H1 (cell line): ENCODE measurements around the gene GKN2. TPM values are rescaled to one million over a fixed set of nuclear protein-coding genes. Genes with fewer than 3 reads are reported as not detected.

Experiments used
- CTCF ChIA-PET: fragments of 300-600 bp; sonication (Branson Sonifier 250); formaldehyde crosslinking; loops from one replicate; lab custom pipeline; 2021; ENCODE audit not compliant: partially characterized antibody; lab: Charles Lee
- POLR2A ChIA-PET: fragments of 300-600 bp; sonication (Branson Sonifier 250); formaldehyde crosslinking; loops from one replicate; lab custom pipeline; 2021; ENCODE audit warnings: inconsistent platforms; ENCODE audit not compliant: partially characterized antibody; lab: Charles Lee
- DNase-seq, 2 experiments: peaks; one replicate each; pipeline versions ENCODE4 v3.0.0 to v3.0.0-alpha.2; 2010 to 2022; ENCODE audit warnings: low spot score in 2 of 2, low read depth in 1 of 2, mixed read lengths in 1 of 2
- FAIRE-seq: peaks from 2 replicates; lab custom pipeline; 2011; peaks lifted over from hg19 to GRCh38; lab: Jason Lieb, UNC
- H2AFZ ChIP-seq: 2 replicates; pipeline ENCODE4 v1.8.1; 2012; ENCODE audit warnings: low read length, inconsistent platforms
- H2AK5ac ChIP-seq: 2 replicates; pipeline ENCODE4 v1.6.1; 2013; ENCODE audit warnings: low read depth, low read length
- H2BK120ac ChIP-seq: replicated peaks from 2 replicates; pipeline ENCODE3; 2013; ENCODE audit warnings: low read depth, low read length, inconsistent platforms
- H2BK12ac ChIP-seq: 2 replicates; pipeline ENCODE4 v1.6.1; 2013; ENCODE audit warnings: low read depth, low read length
- H2BK15ac ChIP-seq: 2 replicates; pipeline ENCODE4 v1.6.1; 2013; ENCODE audit warnings: low read length
- H2BK20ac ChIP-seq: 2 replicates; pipeline ENCODE4 v1.6.1; 2013; ENCODE audit warnings: low read length
- H2BK5ac ChIP-seq: 2 replicates; pipeline ENCODE4 v1.6.1; 2013; ENCODE audit warnings: low read depth, low read length
- H3K14ac ChIP-seq: 2 replicates; pipeline ENCODE4 v1.6.1; 2013; ENCODE audit warnings: inconsistent platforms; ENCODE audit not compliant: insufficient read length
- H3K18ac ChIP-seq: 2 replicates; pipeline ENCODE4 v1.6.1; 2013; ENCODE audit warnings: low read length; ENCODE audit errors: extremely low read depth
- H3K23ac ChIP-seq: 2 replicates; pipeline ENCODE4 v1.6.1; 2013; ENCODE audit warnings: inconsistent platforms; ENCODE audit not compliant: insufficient read length
- H3K23me2 ChIP-seq: 2 replicates; pipeline ENCODE4 v1.6.1; 2013; ENCODE audit warnings: low read depth, low read length
- H3K27ac ChIP-seq: 2 replicates; pipeline ENCODE4 v1.6.1; 2011; ENCODE audit warnings: low read depth, low read length, inconsistent platforms
- H3K27me3 ChIP-seq, 4 experiments: replicated peaks in 1 of 4; 1 replicate in 1 of 4; 2 replicates in 3 of 4; pipeline versions ENCODE4 v1.6.1 to v1.8.1; 2011 to 2013; ENCODE audit warnings: low read length in 3 of 4, mild to moderate bottlenecking in 3 of 4, inconsistent platforms in 2 of 4, mixed read lengths in 2 of 4, moderate library complexity in 1 of 4; ENCODE audit not compliant: control insufficient read depth in 3 of 4, insufficient read depth in 3 of 4; ENCODE audit errors: extremely low read depth in 1 of 4
- H3K36me3 ChIP-seq, 4 experiments: 2 replicates each; pipeline versions ENCODE4 v1.6.1 to v1.8.1; 2011 to 2013; ENCODE audit warnings: mild to moderate bottlenecking in 4 of 4, low read length in 3 of 4, moderate library complexity in 2 of 4, control low read depth in 1 of 4, inconsistent platforms in 1 of 4; ENCODE audit not compliant: insufficient read depth in 4 of 4, control insufficient read depth in 2 of 4
- H3K4ac ChIP-seq: replicated peaks from 2 replicates; pipeline ENCODE3; 2013; ENCODE audit warnings: low read length, low read depth, mixed read lengths, inconsistent platforms; ENCODE audit not compliant: insufficient read length
- H3K4me1 ChIP-seq, 4 experiments: replicated peaks in 1 of 4; 1 replicate in 1 of 4; 2 replicates in 3 of 4; pipeline versions ENCODE4 v1.6.1 to v1.8.1; 2011 to 2013; ENCODE audit warnings: low read length in 3 of 4, inconsistent platforms in 2 of 4, mixed read lengths in 1 of 4; ENCODE audit not compliant: insufficient read depth in 4 of 4, control insufficient read depth in 3 of 4
- H3K4me2 ChIP-seq, 2 experiments: 2 replicates each; pipeline versions ENCODE4 v1.6.1 to v1.8.1; 2011 to 2013; ENCODE audit warnings: low read depth in 2 of 2, low read length in 2 of 2, control low read depth in 1 of 2, inconsistent platforms in 1 of 2, mild to moderate bottlenecking in 1 of 2; ENCODE audit not compliant: insufficient read depth in 1 of 2
- H3K4me3 ChIP-seq, 4 experiments: fragments of 200-600, 300-600 bp in 1 of 4; sonication (generic), shearing (Covaris generic), sonication (Bioruptor Twin) in 1 of 4; 2 replicates each; pipeline versions ENCODE4 v1.5.1 to v1.8.1; 2011 to 2016; ENCODE audit warnings: low read length in 4 of 4, low read depth in 3 of 4, control low read depth in 2 of 4, inconsistent platforms in 2 of 4, mild to moderate bottlenecking in 2 of 4, mixed read lengths in 1 of 4, moderate library complexity in 1 of 4; ENCODE audit not compliant: insufficient read depth in 2 of 4; ENCODE audit errors: extremely low read depth in 1 of 4
- H3K56ac ChIP-seq: replicated peaks from 2 replicates; pipeline ENCODE3; 2013; ENCODE audit warnings: low read depth, mild to moderate bottlenecking, mixed read lengths, low read length, inconsistent platforms; ENCODE audit not compliant: insufficient read length
- H3K79me1 ChIP-seq: 2 replicates; pipeline ENCODE4 v1.6.1; 2013; ENCODE audit warnings: low read depth, low read length, control low read depth
- H3K79me2 ChIP-seq, 2 experiments: 2 replicates each; pipeline versions ENCODE4 v1.6.1 to v1.8.1; 2012 to 2013; ENCODE audit warnings: low read length in 2 of 2, mild to moderate bottlenecking in 2 of 2, inconsistent platforms in 1 of 2; ENCODE audit not compliant: insufficient read depth in 2 of 2, control insufficient read depth in 1 of 2
- H3K9ac ChIP-seq, 4 experiments: replicated peaks in 1 of 4; 1 replicate in 1 of 4; 2 replicates in 3 of 4; pipeline versions ENCODE4 v1.6.1 to v1.8.1; 2011 to 2013; ENCODE audit warnings: low read depth in 3 of 4, low read length in 3 of 4, control low read depth in 2 of 4, mild to moderate bottlenecking in 2 of 4, moderate library complexity in 2 of 4, inconsistent platforms in 1 of 4; ENCODE audit errors: extremely low read depth in 1 of 4
- H3K9me3 ChIP-seq, 2 experiments: 2 replicates each; pipeline versions ENCODE4 v1.6.1 to v1.8.1; 2012 to 2013; ENCODE audit warnings: mild to moderate bottlenecking in 2 of 2, moderate library complexity in 2 of 2, control low read depth in 1 of 2, inconsistent platforms in 1 of 2, low read depth in 1 of 2, low read length in 1 of 2, mixed read lengths in 1 of 2; ENCODE audit not compliant: insufficient read depth in 2 of 2
- H4K20me1 ChIP-seq, 2 experiments: replicated peaks in 1 of 2; 2 replicates each; pipeline versions ENCODE3 to v1.8.1; 2011 to 2013; ENCODE audit warnings: inconsistent platforms in 2 of 2, low read length in 2 of 2, mild to moderate bottlenecking in 1 of 2; ENCODE audit not compliant: insufficient read depth in 2 of 2, control insufficient read depth in 1 of 2
- H4K5ac ChIP-seq: 2 replicates; pipeline ENCODE4 v1.6.1; 2013; ENCODE audit warnings: low read length, low read depth, mixed read lengths, inconsistent platforms; ENCODE audit not compliant: insufficient read length
- H4K8ac ChIP-seq: 2 replicates; pipeline ENCODE4 v1.8.0; 2013; ENCODE audit warnings: mild to moderate bottlenecking, moderate library complexity, low read length, inconsistent platforms; ENCODE audit not compliant: insufficient read depth; ENCODE audit errors: extremely low read depth
- H4K91ac ChIP-seq: replicated peaks from 2 replicates; pipeline ENCODE3; 2013; ENCODE audit warnings: low read length, mixed read lengths, inconsistent platforms; ENCODE audit not compliant: insufficient read length
- ATF2 ChIP-seq: IDR thresholded peaks from 2 replicates; pipeline ENCODE4 v1.6.1; 2012; ENCODE audit warnings: low read length, inconsistent platforms
- BACH1 ChIP-seq: IDR thresholded peaks from 2 replicates; pipeline ENCODE4 v1.6.1; 2012; ENCODE audit warnings: low read length, improper control_type of control experiment
- CHD1 ChIP-seq: IDR thresholded peaks from 2 replicates; pipeline ENCODE4 v1.6.1; 2012; ENCODE audit warnings: low read depth, low read length, improper control_type of control experiment
- CREB1 ChIP-seq: IDR thresholded peaks from 2 replicates; pipeline ENCODE4 v1.6.1; 2012; ENCODE audit warnings: inconsistent platforms
- EP300 ChIP-seq, 2 experiments: IDR thresholded peaks; 1 replicate in 1 of 2; 2 replicates in 1 of 2; pipeline ENCODE4 v1.6.1; 2011 to 2012; ENCODE audit warnings: low read depth in 2 of 2, low read length in 2 of 2, mild to moderate bottlenecking in 2 of 2, borderline replicate concordance in 1 of 2, inconsistent platforms in 1 of 2, moderate library complexity in 1 of 2
- FOSL1 ChIP-seq: IDR thresholded peaks from 2 replicates; pipeline ENCODE4 v1.6.1; 2011; ENCODE audit warnings: mild to moderate bottlenecking, low read depth, low read length, moderate library complexity; ENCODE audit not compliant: insufficient read depth
- NANOG ChIP-seq: IDR thresholded peaks from 2 replicates; pipeline ENCODE4 v1.6.1; 2011; ENCODE audit warnings: low read length, low read depth, mild to moderate bottlenecking, inconsistent platforms; ENCODE audit not compliant: insufficient read depth, poor library complexity, severe bottlenecking
- NRF1 ChIP-seq: IDR thresholded peaks from 2 replicates; pipeline ENCODE4 v1.6.1; 2011; ENCODE audit warnings: mild to moderate bottlenecking, low read depth, low read length, improper control_type of control experiment
- POLR2A ChIP-seq, 2 experiments: IDR thresholded peaks; 1 replicate in 1 of 2; 2 replicates in 1 of 2; pipeline ENCODE4 v1.6.1; 2011; ENCODE audit warnings: low read depth in 2 of 2, low read length in 2 of 2, mild to moderate bottlenecking in 2 of 2; ENCODE audit errors: control extremely low read depth in 1 of 2
- RNF2 ChIP-seq: fragments of 200-900, 300-1000 bp; sonication (generic); IDR thresholded peaks from 2 replicates; pipeline ENCODE4 v1.7.1; 2016; ENCODE audit warnings: borderline replicate concordance, low read depth, mild to moderate bottlenecking, antibody characterized with exemption, low read length; ENCODE audit not compliant: poor library complexity, severe bottlenecking; ENCODE audit errors: missing control alignments
- SP2 ChIP-seq: IDR thresholded peaks from 2 replicates; pipeline ENCODE4 v1.6.1; 2012; ENCODE audit warnings: mild to moderate bottlenecking, low read length, inconsistent platforms
- ZNF274 ChIP-seq: IDR thresholded peaks from 2 replicates; pipeline ENCODE4 v1.7.0; 2012; ENCODE audit warnings: low read length, borderline replicate concordance; ENCODE audit errors: extremely low read depth
- WGBS, 2 experiments: shearing (Covaris generic) in 1 of 2; methylation state at CpG; one replicate each; pipeline versions ENCODE4 v1.1.6 to v1.1.7; 2013 to 2015; ENCODE audit warnings: low lambda C conversion rate in 2 of 2, mixed read lengths in 2 of 2, inconsistent platforms in 1 of 2, low coverage in 1 of 2, missing lambda C conversion rate in 1 of 2; ENCODE audit not compliant: insufficient replicate concordance in 2 of 2, insufficient coverage in 1 of 2, insufficient read length in 1 of 2; ENCODE audit errors: extremely low coverage in 1 of 2, missing lambda C conversion rate in 1 of 2; 5-methylcytosine and 5-hydroxymethylcytosine counted together
- polyA plus RNA-seq, 7 experiments: library from polyadenylated mRNA; depleted of rRNA in 3 of 7; stranded (reverse) in 5 of 7; unstranded in 2 of 7; fragments of >200 nt in 5 of 7; fragments of 200-250 nt in 2 of 7; gene quantifications; 1 replicate in 5 of 7; 2 replicates in 1 of 7; 4 replicates in 1 of 7; pipeline versions ENCODE4 v1.2.1 to v1.2.3, GENCODE V29; 2011 to 2013; ENCODE audit warnings: missing spikeins in 2 of 7, mixed read lengths in 2 of 7
- total RNA-seq: library from RNA; stranded (reverse); fragmentation: NEBNext Ultra II Directional; extraction: Animal tissue kit (Norgen Biotek cat#: 25700); gene quantifications from 2 replicates; pipeline ENCODE4 v1.2.1, GENCODE V29; 2021

GKN2 gene
- total and polyA plus RNA-seq, 2 of the 8 experiments (the other 6 are each of a cell fraction or from before 2014, with no cell fraction given) = not detected

- H4K91ac ChIP-seq = no peak overlapping the region
- ChIA-PET CTCF (no interaction called here), POLR2A (no interaction called here)
- H2AFZ ChIP-seq = no peak overlapping the region
- H4K20me1 ChIP-seq = no peaks in the 10 kb centered on the region
- no peak overlapping the region for H4K5ac ChIP-seq
- no peaks in the 10 kb centered on the region for H3K4me1 ChIP-seq
- no peaks in the 10 kb centered on the region for H3K36me3 ChIP-seq
- DNase-seq (no peak), FAIRE-seq (no peak)
- no peak overlapping the region for H3K18ac ChIP-seq
- no peaks in the 10 kb centered on the region for H3K79me2 ChIP-seq
- H3K4me3 ChIP-seq = no peak overlapping the region
- no peaks in the 10 kb centered on the region for H3K27me3 ChIP-seq
- H4K8ac ChIP-seq = no peak overlapping the region
- no peak overlapping the region for H3K9ac ChIP-seq
- no peaks in the 10 kb centered on the region for H3K79me1 ChIP-seq
- H3K23ac ChIP-seq = no peak overlapping the region
- H3K4me2 ChIP-seq = no peak overlapping the region
- no peak overlapping the region for H2AK5ac ChIP-seq
- no peak overlapping the region for H2BK120ac ChIP-seq
- no peak overlapping the region for H3K56ac ChIP-seq
- H3K14ac ChIP-seq = no peak overlapping the region
- H3K4ac ChIP-seq = no peak overlapping the region
- no peak overlapping the region for H2BK5ac ChIP-seq
- H2BK12ac ChIP-seq = no peak overlapping the region
- H3K9me3 ChIP-seq = no peaks in the 10 kb centered on the region
- WGBS, 2 experiments = 77% methylated on average over 5 of the region's 5 CpGs; no CpG with 5 or more reads in 1 of the 2 experiments
- no peaks in the 10 kb centered on the region for H3K23me2 ChIP-seq
- no peak overlapping the region for H2BK20ac ChIP-seq
- no peak overlapping the region for H2BK15ac ChIP-seq
- H3K27ac ChIP-seq = no peak overlapping the region
- no peak for TF ChIP-seq EP300 (IDR thresholded peaks at IDR 0.05; ENCODE audit: borderline replicate concordance in 1 of 2, low read depth in 2 of 2, low read length in 2 of 2)
- no peak for TF ChIP-seq ZNF274
- TF ChIP-seq NRF1 = no peak
- no peak for TF ChIP-seq FOSL1
- no peak for TF ChIP-seq CREB1
- no peak for TF ChIP-seq SP2
- TF ChIP-seq NANOG = no peak
- no peak for TF ChIP-seq BACH1
- TF ChIP-seq ATF2 = no peak
- TF ChIP-seq POLR2A (IDR thresholded peaks at IDR 0.05; ENCODE audit: control extremely low read depth in 1 of 2, low read depth in 2 of 2, low read length in 2 of 2) = no peak
- TF ChIP-seq CHD1 = no peak
- TF ChIP-seq RNF2 = no peak
Observed at GRCh38 chr2:68971591-68972231, 19.0 kb upstream of the GKN2 start.
